SIG-M5 (cell line): ENCODE results near the gene PAPSS1.
A peak's percentile ranks its signal among the peaks of the same experiment; 100 is the strongest.
"Not testable (repeated sequence)": the region's sequence is repeated elsewhere in the genome, so short reads cannot be mapped to it uniquely, and the experiment has no call there.

ENCODE experiments used
- DNase-seq: peaks from one replicate; lab custom pipeline; 2025; lab: John Stamatoyannopoulos, UW

The PAPSS1 gene

DNA sequence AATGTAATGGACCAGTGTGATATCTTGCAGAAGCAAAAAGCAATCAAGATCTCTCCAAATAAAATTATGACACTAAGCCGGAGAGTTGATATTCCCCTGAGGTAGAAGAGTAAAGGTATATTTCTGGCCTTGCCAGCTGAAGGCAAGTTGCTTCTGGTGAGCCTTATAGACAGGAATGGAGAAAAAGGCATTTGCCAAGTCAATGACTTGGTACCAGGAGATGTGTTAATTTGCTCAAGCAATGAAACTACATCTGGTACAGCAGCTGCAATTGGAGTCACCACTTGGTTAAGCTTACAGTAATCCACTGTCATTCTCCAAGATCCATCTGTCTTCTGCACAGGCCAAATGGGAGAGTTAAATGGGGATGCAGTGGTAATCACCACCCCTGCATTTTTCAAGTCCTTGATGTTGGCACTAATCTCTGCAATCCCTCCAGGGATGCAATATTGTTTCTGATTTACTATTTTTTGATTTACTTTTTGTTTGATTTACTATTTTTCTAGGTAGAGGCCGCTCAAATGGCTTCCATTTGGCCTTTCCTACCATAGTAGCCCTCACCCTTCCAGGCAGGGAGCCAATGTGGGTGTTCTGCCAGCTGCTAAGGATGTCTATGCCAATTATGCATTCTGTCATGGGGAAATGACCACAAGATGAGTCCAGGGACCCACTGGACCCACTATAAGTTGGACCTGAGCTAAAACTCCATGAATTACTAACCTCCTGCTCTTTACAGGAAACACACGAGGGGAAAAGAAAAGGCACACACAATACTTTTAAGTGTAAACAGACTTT is 6.3 kb upstream of the PAPSS1 start:
- DNase-seq, result not testable (repeated sequence)

DNA sequence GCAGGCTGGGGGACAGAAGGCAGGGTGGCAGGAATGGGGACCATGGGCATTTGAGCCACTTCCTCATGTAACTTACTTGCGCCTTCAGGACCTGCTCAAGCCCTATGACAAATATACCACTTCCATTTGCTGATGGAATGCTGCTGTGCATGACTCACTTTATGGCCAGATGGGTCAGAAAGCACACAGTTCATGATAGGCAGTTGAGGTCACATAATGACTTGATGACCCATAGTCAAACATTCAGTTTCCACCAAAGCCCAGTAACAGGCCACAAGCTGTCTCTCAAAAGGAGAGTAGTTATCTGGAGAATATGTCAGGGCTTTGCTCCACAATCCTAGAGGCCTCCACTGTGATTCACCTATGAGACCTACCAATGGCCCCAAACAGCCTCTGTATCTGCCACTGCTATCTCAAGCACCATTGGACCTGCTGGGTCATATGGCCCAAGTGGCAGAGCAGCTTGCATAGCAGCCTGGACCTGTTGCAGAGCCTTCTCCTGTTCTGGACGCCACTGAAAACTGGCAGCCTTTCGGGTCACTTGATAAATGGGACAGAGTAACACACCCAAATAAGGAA is 5.3 kb upstream of the PAPSS1 start:
- DNase-seq, result no peak

DNA sequence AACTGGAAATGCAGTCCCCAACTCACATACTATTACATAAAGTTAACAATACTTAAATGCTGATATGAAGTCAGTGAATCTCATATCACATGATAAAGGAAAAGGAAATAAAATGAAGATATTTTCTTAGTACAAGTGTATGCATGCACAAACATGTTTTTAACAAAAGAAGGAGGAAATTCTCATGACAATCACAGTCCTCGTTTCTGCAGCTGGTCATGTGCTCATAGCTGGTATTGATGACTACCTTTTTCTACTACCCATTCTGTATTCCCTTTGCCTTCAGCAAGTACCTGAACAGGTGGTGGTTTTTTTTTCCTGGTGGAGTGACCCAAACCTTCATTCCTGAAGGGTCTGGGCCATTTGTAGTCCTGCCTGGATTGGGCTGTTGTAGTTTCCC is 3.3 kb upstream of the PAPSS1 start:
- DNase-seq, result not testable (repeated sequence)

DNA sequence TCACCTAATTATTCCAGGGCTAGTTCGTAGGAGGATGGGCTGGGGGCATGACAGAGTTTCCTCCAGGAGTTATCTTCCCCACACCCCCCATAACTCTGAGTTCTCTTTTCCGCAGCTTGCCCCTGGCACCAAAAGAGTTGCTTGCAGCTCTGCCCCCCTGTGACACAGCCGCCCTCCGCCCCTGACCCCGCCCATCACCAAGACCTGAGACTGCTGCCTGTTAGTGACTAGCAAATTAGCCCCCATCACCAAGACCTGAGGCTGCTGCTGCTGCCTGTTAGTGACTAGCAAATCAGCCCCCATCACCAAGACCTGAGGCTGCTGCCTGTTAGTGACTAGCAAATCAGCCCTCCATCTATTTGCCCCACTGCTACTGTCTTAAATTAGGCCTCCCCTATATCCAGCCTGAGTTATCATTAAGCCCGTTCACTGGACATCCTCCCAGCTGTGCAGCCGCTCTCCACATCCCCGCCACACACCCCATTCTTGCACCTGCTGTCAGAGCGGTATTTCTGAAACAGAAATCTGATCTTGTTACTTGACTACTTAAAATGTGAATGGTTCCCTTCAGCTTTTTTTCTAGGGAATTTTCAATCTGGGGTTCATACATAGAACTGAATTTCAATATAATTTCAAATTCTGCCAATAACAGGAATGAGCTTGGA is 1.5 kb upstream of the PAPSS1 start:
- no peak for DNase-seq

DNA sequence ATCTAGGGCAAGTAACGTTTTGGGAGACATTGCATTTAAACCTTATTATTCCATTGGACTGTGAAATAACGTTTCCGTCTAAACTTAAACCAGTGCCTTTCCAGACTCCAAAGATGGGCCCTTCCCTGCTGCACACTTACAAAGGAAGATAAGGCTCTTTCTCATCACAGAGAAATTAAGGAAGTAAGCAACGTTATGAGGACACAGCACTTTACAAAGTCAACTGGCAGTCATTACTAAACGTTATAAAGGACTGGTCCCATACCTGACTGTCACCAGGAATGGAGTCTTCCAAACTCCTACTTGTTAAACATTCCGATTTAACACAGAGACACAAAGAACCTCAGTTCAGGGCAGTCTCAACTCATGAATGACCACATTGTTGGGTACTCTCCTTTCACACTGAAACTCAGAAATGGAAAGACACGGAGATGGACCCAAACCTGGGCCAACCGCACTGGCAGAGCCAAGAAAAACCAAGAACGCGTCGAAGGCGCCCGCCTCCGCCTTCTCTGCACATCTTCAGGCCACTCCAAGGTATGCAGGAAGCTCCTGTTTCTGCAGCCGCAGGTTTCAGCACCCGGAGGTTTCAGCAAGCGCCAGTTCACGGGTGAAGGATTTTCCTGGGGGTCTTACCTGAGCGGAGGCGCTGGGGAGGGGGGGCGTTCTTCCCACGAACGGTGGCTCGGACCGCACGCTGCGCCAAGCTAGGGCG is 670 bp downstream of the PAPSS1 start:
- peak; percentile 38 for DNase-seq

DNA sequence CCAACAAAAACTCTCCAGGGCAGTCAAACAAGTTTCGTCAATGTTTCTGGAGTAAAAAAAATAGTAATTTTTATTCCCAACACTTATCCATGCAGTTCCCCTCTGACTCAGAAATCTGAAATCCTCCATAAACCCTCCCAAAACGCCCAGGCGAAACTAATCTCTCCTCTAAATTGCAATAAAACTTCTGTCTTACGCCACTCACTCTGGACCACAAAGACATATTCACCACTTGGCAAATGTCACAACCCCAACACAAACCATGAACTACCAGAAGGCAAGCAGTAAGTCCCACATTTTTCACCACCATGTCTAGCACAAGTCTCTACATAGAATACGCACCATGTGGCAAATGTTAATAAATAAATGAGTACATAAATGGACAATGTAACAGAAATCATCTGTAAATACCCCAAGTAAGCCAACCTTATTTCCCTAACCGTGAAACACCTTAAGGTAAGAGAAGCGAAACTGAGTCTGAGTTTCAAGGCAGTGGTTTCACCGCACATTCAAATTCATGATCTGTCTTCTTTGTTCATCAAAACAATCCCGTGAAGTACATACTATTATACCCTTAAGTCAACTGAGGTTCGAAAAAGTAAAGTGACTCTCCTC is 1.6 kb downstream of the PAPSS1 start:
- peak; percentile 45 for DNase-seq

DNA sequence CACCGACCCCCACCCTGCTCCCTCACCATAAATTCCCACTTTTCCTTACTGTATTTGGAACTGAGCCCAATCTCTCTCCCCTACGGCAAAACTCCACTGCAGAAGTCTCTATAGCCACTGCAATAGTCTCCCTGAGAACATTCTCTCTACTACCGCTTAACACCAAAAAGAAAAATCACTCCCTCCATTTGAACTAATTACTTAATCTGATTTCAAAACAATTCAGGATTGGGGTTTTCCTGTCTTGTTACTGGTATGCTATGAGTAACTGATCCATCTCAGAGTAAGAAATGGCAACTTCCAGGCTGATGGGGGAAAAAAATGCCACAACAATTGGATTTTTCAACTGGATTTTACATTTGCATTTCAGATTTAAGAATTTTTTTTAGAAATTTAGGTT is 5.8 kb downstream of the PAPSS1 start:
- no peak for DNase-seq

DNA sequence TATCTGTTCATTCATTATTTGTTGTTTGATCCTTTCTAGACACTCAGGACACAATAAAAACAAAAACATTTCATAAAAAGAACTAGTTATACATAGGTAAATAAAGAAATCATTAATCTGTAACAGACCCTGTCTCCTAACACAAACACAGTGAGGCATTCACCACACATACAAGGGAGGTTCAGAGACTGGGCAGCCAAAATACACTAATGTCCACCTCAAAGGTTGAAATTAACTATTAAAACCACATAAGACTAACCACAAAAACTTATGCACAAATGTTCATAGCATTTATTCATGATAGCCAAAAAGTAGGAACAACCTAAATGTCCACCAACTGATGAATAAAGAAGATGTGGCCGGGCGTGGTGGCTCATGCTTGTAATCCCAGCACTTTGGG is 7.8 kb downstream of the PAPSS1 start:
- no peak for DNase-seq

DNA sequence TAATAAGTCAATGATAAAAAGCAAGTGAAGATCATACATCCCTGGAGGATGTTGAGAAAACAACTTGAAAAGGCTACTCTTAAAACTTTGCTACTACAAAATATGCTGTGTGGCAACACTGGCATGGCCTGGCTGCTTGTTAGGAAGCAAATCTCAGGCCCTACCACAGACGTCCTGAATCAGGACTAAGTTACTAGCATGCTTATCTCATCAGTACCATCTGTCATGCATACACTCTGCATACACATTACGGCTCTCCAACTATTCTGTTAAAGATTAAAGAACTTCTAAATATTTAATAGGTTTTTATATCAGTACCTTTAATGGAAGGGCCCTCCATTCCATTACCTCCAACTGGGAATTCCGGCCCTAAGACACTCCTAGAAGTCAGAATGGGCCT is 8.2 kb downstream of the PAPSS1 start:
- no peak for DNase-seq

DNA sequence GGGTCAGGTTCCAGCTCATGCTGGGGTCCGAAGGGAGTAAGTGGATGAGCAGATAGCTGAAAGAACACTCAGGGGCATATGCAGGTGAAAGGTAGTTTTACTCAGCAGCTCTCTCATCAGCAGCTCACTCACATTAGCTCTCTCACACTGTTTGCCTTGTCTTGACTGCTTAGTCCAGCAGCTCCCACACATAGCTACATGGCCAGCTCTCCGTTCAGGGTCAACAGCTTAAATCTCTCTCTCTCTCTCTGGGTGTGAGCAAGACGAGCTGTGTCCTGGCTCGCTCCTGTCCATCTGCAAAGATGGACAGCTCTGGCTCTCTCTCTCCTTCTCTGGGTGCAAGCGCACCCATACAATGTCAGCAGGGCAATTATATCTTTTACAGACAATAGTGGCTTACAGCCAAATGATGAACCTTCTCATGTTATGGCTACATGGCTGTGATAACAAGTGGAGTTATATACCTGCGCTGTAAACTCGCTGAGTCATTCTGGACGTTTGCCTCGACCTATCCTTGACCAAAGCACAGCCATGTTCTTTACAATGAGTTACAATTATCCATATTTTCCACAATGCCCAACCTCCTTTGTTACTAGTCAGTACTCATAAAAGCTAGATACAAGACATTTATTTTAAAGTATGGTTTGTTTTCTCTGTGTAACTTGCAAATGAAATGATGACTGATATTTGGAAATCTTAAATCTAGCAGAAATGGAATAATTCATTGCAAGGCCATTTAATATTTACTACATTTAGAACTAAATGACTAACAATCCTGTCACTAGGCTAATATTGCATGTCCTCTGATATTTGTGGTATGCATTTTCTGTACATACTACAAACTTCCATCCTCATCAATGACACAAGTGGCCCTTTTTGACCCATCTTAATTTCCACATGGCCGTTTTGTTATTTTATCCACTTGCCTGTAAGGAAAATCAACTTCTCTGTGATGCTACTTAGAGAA is 9.3 kb downstream of the PAPSS1 start:
- DNase-seq, result no peak

DNA sequence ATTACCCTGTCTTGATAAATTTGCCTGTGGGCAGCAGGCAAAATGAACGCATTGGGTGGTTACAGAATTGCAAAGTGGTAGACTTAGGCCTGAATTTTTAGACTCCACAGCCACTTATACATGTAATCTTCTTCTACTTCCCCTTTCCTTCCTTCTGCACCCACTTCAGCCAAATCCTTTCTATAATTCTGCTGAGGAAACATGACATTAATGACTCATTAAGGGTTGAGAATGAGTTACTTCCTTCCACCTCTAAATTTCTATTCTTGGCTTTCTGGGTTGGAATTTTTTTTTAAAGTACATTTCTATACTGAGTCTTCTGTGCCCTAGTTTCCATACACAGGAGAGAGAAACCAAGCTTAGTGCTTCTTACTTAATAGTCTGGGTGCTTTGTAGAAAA is 10.1 kb downstream of the PAPSS1 start:
- DNase-seq, result peak; percentile 90

DNA sequence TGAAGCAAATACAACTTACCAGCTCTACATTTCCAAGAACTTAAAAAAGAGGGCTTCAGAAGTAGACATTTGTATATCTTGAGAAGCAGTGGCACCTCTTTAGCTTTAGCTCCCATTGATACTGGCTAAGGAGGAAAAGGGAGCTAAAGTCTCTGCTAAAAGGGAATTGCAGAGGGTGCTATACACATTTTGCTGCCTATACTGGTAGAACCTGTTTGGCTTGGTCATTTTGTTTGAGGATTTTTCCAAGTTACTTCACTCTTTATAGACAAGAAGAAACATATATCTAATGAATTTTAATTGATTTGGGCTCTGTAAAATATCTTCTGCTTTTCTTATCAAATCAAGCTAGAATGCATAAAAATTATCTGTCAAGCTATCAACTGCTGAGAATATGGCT is 11.8 kb downstream of the PAPSS1 start:
- DNase-seq, result no peak

DNA sequence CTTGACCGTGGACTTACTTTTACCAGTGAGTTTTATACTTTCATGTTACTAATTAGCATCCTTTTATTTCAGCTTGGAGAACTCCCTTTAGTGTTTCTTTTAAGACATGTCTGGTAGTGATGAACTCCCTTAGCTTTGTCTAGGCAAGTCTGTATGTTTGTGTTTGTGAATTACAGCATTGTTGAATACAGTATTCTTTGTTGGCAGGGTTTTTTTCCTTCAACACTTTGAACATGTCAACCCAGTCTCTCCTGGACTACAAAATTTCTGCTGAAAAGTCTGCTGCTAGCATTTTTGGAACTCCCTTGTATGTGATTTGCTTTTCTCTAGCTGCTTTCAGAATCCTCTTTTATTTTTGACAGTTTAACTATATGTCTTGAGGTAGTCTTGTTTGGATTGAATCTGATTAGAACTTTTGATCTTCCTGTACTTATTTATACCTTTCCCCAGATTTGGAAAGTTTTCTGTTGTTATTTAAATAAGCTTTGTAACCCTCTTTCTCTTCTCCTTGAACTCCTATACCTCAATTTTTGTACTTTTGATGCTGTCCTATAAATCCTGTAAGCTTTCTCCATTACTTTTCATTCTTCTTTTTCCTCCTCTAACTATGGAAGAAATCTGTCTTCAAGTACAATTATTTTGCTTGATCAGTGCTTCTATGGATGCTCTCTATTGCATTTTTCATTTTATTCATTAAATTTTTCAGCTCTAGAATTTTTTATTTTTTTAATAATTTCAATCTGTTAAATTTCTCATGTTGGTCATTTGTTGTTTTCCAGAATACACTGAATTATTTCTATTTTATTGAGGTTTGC is 14.1 kb downstream of the PAPSS1 start:
- DNase-seq, result no peak

DNA sequence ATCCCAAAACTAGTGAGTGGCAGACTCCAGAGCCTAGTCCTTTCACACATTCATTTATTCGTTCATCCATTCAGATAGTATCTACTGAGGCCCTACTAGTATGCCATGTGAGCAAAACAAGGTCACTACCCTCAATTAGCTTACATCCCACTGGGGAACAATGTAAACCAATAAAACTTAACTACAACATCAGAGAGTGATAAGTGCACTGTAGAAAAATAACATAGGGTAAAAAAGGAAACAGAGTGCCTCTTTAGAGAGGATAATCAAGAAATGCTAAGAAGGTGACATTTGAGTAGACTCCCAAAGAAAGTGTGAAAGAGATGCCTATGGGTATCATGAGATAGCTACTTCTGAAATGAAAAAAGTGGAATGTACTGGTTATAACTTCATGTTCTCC is 18.5 kb downstream of the PAPSS1 start:
- DNase-seq, result no peak

DNA sequence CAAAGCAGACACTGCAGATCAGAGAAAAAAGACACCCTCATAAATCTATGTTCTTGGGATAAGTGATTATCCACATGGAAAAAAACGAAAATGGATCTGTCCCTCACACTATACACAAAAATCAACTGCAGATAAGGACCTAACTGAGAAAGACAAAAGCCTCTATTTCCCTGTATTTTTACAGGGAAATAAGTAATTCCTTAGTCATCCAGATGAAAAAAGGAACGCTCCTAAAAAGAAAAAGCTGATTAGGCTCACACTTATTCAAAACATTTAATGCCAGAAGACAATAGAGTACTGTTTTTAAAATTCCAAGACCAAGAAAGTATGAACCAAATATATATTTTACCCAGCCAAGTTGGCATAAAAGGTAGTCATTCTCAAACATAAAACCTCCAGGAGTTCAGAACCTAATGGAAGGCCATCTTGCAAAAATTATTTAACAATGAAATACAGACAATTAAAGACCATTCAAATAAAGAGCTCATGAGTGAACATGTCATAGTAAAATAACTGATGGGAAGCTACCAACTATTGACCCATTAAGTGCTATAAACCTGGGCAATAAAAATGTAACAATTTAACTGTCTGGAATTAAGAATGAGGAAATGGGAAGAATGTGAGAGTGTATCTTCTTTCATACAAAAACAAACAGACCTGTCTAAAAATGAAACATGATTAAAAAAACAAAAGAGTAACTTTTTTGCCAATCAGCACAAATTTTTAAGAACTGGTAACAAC is 20.4 kb downstream of the PAPSS1 start:
- no peak for DNase-seq

DNA sequence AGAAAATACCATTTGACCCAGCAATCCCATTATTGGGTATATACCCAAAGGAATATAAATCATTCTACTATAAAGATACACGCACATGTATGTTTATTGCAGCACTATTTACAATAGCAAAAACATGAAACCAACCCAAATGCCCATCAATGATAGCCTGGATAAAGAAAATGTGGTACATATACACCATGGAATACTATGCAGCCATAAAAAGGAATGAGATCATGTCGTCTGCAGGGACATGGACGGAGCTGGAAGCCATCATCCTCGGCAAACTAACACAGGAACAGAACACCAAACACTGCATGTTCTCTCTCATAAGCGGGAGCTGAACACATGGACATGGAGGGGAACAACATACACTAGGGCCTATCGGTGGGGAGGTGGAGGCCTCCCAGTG is 23.8 kb downstream of the PAPSS1 start:
- DNase-seq, result not testable (repeated sequence)

DNA sequence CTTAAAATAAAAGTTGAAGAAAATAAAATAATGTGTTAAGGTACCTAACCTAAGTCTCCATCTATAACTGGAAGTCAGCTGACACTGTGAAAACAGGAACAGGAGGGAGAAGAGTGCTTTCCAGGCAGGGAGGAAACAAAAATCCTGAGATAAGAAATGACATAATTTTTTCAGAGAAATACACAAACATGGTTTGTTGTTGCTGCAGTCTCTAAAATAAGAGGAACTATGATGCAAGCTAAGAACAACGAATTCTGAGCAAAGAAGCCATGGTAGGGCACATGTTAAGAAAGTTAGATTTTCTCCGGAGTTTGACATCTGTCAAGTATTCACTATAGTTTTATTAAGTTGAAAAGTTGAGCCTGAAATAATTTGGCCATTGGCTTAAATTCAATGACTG is 26.9 kb downstream of the PAPSS1 start:
- DNase-seq, result peak; percentile 6

DNA sequence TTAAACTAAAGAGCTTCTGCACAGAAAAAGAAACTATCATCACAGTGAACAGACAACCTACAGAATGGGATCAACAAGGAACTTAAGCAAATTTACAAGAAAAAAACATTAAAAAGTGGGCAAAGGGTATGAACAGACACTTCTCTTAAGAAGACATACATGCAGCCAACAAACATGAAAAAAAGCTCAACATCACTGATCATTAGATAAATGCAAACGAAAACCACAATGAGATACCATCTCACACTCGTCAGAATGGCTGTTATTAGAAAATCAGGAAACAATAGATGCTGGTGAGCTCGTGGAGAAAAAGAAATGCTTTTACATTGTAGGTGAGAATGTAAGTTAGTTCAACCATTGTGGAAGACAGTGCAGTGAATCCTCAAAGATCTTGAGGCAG is 27.8 kb downstream of the PAPSS1 start:
- DNase-seq, result no peak

DNA sequence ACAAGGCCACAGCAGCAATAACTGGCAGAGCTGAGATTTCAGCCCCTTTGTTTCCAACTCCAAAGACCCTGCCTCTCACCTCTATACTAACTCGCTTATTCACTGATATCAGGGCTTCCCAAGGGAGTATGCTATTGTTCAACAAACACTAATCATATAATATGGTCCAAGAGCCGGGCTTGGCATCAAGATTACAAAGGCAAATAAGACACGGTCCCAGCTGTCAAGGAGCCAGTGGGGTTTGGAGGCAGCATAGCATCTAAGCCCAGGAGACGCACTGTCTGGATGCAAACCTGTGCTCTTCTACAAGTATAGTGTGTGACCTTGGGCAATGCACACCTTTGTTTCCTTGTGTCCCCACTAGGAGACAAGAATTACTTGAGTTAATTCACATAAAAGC is 28.7 kb downstream of the PAPSS1 start:
- no peak for DNase-seq
